Tibial nerve (tissue), 4 donors: Measurements from ENCODE around the gene BICRAL. TPM values are rescaled to one million over a fixed set of nuclear protein-coding genes. Genes with fewer than 3 reads are reported as not detected.

Experiments
- DNase-seq, 2 donors: peaks; one replicate each; pipeline ENCODE4 v3.0.0-alpha.2; 2019; ENCODE audit warnings: low spot score in 2 of 2
- H3K27ac ChIP-seq, 4 donors: fragments of 200-600 bp; sonication (generic) in 3 of 4; one replicate each; pipeline ENCODE4 v1.5.1; 2017 to 2019; ENCODE audit warnings: mild to moderate bottlenecking in 1 of 4
- H3K27me3 ChIP-seq, 2 donors: fragments of 200-600 bp; sonication (generic) in 1 of 2; one replicate each; pipeline versions ENCODE4 v1.5.1 to v1.6.0; 2017 to 2019
- H3K36me3 ChIP-seq, 3 donors: fragments of 200-600 bp; sonication (generic); one replicate each; pipeline ENCODE4 v1.5.1; 2018 to 2019
- H3K4me1 ChIP-seq, 4 donors: fragments of 200-600 bp; sonication (generic) in 3 of 4; one replicate each; pipeline ENCODE4 v1.5.1; 2017 to 2019
- H3K4me3 ChIP-seq, 4 donors: fragments of 200-600 bp; sonication (generic) in 3 of 4; one replicate each; pipeline ENCODE4 v1.5.1; 2017 to 2019; ENCODE audit warnings: mild to moderate bottlenecking in 1 of 4, moderate library complexity in 1 of 4
- H3K9me3 ChIP-seq, 4 donors: fragments of 200-600 bp; sonication (generic) in 3 of 4; one replicate each; pipeline ENCODE4 v1.5.1; 2017 to 2019
- CTCF ChIP-seq, 5 experiments: fragments of 200-600 bp in 3 of 5; fragments of 450-650 bp in 2 of 5; sonication (generic) in 3 of 5; IDR thresholded peaks; one replicate each; pipeline ENCODE4 v1.5.1; 2016 to 2019; ENCODE audit warnings: antibody characterized with exemption in 5 of 5, mild to moderate bottlenecking in 3 of 5, moderate library complexity in 2 of 5
- EP300 ChIP-seq, 2 donors: sonication (generic); formaldehyde crosslinking; IDR thresholded peaks; one replicate each; pipeline ENCODE4 v1.6.1; 2017; ENCODE audit warnings: antibody characterized with exemption in 2 of 2, mild to moderate bottlenecking in 1 of 2
- POLR2A ChIP-seq, 2 donors: fragments of 450-650 bp; IDR thresholded peaks; one replicate each; pipeline ENCODE4 v1.6.1; 2017; ENCODE audit warnings: antibody characterized with exemption in 2 of 2, mild to moderate bottlenecking in 2 of 2, moderate library complexity in 2 of 2
- WGBS, 2 donors: methylation state at CpG; one replicate each; pipeline ENCODE4 v1.1.5; 2018; 5-methylcytosine and 5-hydroxymethylcytosine counted together
- total RNA-seq, 4 donors: library from RNA; depleted of rRNA; stranded (reverse); fragments of >200 nt; gene quantifications; one replicate each; pipeline ENCODE4 v1.1.0, GENCODE V29; 2016

The BICRAL gene
- total RNA-seq, 4 donors from 2014 or later: 17.1 to 25.1 (median 23.2) TPM

- WGBS, 2 donors: 72 to 75% methylated on average over 2 of the region's 2 CpGs
- TF ChIP-seq EP300 (IDR thresholded peaks at IDR 0.05) (no peak), CTCF (IDR thresholded peaks at IDR 0.05) (no peak), POLR2A (IDR thresholded peaks at IDR 0.05) (no peak)
- Histone ChIP-seq H3K9me3 (no peaks in the 10 kb centered on the region), H3K27me3 (no peaks in the 10 kb centered on the region), H3K4me3 (no peak overlapping the region), H3K36me3 (no peaks in the 10 kb centered on the region), H3K4me1 (peaks cover 0 to 42% (median 4%) of the 10 kb centered on the region in 4 donors), H3K27ac (peak overlapping the region in 3 of 4 donors; percentile 44 to 79 (median 57))
- no peak for DNase-seq
Observed at GRCh38 chr6:42777126-42777822, 4.6 kb upstream of the BICRAL start.

- no peaks in the 10 kb centered on the region for H3K9me3 ChIP-seq
- no peaks in the 10 kb centered on the region for H3K27me3 ChIP-seq
- H3K4me1 ChIP-seq: peaks cover 0 to 41% (median 4%) of the 10 kb centered on the region in 4 donors
- 86 to 88% methylated on average over 2 of the region's 2 CpGs for WGBS, 2 donors
- H3K27ac ChIP-seq: peak overlapping the region in 3 of 4 donors; percentile 44 to 79 (median 57)
- H3K36me3 ChIP-seq: no peaks in the 10 kb centered on the region
- no peak overlapping the region for H3K4me3 ChIP-seq
- no peak for DNase-seq
- TF ChIP-seq POLR2A (IDR thresholded peaks at IDR 0.05) (no peak), EP300 (IDR thresholded peaks at IDR 0.05) (no peak), CTCF (IDR thresholded peaks at IDR 0.05) (no peak)
Observed at GRCh38 chr6:42778122-42778521, 3.7 kb upstream of the BICRAL start.

- Histone ChIP-seq H3K27ac (no peak overlapping the region), H3K4me3 (no peak overlapping the region), H3K9me3 (no peaks in the 10 kb centered on the region), H3K4me1 (peaks cover 0 to 38% (median 4%) of the 10 kb centered on the region in 4 donors), H3K27me3 (no peaks in the 10 kb centered on the region), H3K36me3 (no peaks in the 10 kb centered on the region)
- TF ChIP-seq POLR2A (IDR thresholded peaks at IDR 0.05) (no peak), CTCF (IDR thresholded peaks at IDR 0.05) (no peak), EP300 (IDR thresholded peaks at IDR 0.05) (no peak)
- 92 to 93% methylated on average over 6 of the region's 6 CpGs for WGBS, 2 donors
- no peak for DNase-seq
Observed at GRCh38 chr6:42779521-42779920, 2.3 kb upstream of the BICRAL start.

DNA sequence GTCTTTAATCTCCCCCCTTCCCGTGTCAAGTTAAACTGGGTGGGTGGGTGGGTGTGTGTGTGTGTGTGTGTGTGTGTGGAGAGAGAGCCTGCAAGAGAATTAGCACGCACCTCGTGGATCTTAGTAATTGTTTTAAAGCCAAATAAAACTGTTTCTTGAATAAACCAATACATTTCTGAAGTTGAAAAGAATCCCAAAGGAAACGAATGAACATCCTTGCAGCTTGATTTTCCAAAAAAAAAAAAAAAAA lies 381 bp upstream of the BICRAL start:
- H3K36me3 ChIP-seq: no peaks in the 10 kb centered on the region
- H3K27me3 ChIP-seq: no peaks in the 10 kb centered on the region
- WGBS, 2 donors: 0 to 1% methylated on average over 4 of the region's 4 CpGs
- peak overlapping the region; percentile 98 to 100 (median 99) for H3K27ac ChIP-seq
- H3K4me1 ChIP-seq: peaks cover 0 to 52% (median 20%) of the 10 kb centered on the region in 4 donors
- TF ChIP-seq EP300 (IDR thresholded peaks at IDR 0.05) (no peak), CTCF (IDR thresholded peaks at IDR 0.05) (no peak), POLR2A (IDR thresholded peaks at IDR 0.05) (no peak)
- DNase-seq: no peak
- no peaks in the 10 kb centered on the region for H3K9me3 ChIP-seq
- peak overlapping the region; percentile 8 to 100 (median 92) for H3K4me3 ChIP-seq

DNA sequence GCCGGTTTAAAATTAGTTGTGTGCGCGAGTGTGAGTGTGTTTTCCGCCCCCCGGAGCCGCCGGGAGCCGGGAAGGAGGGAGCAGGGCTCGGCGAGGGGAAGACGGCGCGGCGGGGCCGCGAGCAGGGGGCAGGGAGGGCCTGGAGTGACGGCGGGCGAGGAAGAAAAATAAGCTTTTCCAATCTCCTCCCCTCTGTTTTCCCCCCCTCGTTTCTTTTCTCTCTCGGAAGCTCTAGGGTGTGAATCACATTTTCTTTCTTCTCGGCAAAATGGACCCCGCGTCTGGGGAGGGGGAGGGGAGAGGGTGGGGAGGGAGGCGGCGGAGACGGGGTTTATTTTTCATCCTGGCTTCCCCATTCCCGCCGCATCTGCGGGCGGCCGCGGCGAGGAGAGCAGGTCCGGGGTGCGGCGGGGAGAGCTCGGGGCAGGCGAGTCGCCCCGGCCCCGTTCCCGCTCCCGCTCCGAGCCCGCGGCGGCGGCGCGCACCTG lies 881 bp downstream of the BICRAL start:
- Histone ChIP-seq H3K9me3 (no peaks in the 10 kb centered on the region), H3K4me3 (peak overlapping the region; percentile 65 to 100 (median 92)), H3K4me1 (peaks cover 0 to 56% (median 28%) of the 10 kb centered on the region in 4 donors), H3K27ac (peak overlapping the region; percentile 98 to 100 (median 99)), H3K36me3 (no peaks in the 10 kb centered on the region), H3K27me3 (no peaks in the 10 kb centered on the region)
- DNase-seq: peak; percentile 66 to 72
- TF ChIP-seq POLR2A (IDR thresholded peaks at IDR 0.05) (peak; percentile 23 to 81), CTCF (IDR thresholded peaks at IDR 0.05) (no peak), EP300 (IDR thresholded peaks at IDR 0.05) (peak in 1 of 2 donors; percentile 87)
- WGBS, 2 donors: 1% methylated on average over 33 to 37 of the region's 51 CpGs
